LNCAP (cell line): Measurements from ENCODE around the gene DCLK2.

ENCODE experiments used
- TF ChIP-seq, protein P1 (sequence below): fragments of 450-650 bp; IDR thresholded peaks from 2 replicates; pipeline ENCODE4 v1.5.1; 2017; ENCODE audit warnings: mild to moderate bottlenecking

The DCLK2 gene

DNA sequence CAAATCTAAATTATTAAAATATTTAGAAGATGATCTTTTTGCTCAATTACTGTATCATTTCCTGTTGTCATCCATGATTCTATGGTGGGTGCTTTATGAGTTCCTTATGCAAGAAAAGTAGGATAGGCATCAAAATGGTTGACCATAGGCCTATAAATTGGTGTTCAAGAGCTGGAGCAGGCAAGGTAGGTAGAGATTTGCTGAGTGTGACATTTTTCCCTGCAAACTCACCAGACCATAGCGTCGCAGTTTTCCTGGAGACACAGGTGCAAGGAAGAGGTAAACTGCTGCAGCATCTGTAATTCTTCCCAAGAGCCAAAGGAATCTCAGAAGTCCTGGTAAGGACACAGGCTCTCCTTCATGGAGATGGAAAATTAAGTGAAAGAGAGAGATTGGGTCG is 33.7 kb upstream of the DCLK2 start:
- TF ChIP-seq, protein P1, sequence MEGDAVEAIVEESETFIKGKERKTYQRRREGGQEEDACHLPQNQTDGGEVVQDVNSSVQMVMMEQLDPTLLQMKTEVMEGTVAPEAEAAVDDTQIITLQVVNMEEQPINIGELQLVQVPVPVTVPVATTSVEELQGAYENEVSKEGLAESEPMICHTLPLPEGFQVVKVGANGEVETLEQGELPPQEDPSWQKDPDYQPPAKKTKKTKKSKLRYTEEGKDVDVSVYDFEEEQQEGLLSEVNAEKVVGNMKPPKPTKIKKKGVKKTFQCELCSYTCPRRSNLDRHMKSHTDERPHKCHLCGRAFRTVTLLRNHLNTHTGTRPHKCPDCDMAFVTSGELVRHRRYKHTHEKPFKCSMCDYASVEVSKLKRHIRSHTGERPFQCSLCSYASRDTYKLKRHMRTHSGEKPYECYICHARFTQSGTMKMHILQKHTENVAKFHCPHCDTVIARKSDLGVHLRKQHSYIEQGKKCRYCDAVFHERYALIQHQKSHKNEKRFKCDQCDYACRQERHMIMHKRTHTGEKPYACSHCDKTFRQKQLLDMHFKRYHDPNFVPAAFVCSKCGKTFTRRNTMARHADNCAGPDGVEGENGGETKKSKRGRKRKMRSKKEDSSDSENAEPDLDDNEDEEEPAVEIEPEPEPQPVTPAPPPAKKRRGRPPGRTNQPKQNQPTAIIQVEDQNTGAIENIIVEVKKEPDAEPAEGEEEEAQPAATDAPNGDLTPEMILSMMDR, result no peak

GRCh38 chr4:150045410-150045809 is 32.8 kb upstream of the DCLK2 start:
- TF ChIP-seq, protein P1, result no peak

GRCh38 chr4:150046728-150047217 is 31.5 kb upstream of the DCLK2 start:
- TF ChIP-seq, protein P1, result no peak

DNA sequence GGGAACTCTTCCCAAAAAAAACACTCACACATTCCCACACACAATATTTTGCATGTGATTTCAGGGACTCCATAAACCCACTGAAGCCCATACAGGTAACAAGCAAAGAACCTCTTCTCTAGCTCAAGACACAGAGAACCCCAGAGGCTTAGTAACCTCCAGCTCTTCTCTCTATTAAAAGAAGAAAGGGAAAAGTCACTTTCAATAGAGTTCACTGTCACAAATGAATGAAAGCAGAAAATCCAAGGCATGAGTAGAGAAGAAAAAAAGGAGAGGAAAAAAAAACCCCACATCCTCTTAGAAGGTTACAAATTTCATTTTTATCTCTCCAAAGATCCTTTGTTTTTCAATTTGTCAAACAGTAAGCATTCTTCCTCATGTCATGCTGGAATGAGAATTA is 30.7 kb upstream of the DCLK2 start:
- TF ChIP-seq, protein P1, result no peak

DNA sequence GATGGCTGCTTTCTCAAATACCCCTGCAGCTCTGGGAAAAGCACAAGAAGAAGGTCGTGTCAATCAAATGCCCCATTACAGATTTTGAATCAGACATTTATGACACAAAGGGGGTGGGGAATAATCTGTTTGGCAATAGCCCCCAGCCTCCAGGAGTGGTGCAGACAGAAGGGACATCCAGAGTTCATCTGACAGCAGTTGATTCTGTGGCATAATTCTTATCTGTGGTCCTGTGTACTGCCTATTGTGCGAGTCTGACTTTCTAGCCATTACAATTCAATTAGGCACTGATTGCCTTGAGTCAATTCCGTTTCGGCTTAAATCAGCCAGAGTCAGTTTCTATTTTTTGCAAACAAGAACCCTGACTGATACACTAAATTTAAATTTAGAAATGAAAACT is 28.6 kb upstream of the DCLK2 start:
- TF ChIP-seq, protein P1, result no peak

GRCh38 chr4:150050566-150050965 is 27.7 kb upstream of the DCLK2 start:
- TF ChIP-seq, protein P1, result no peak

- TF ChIP-seq, protein P1, result no peak
Measured at GRCh38 chr4:150051111-150051510, 27.1 kb upstream of the DCLK2 start.

DNA sequence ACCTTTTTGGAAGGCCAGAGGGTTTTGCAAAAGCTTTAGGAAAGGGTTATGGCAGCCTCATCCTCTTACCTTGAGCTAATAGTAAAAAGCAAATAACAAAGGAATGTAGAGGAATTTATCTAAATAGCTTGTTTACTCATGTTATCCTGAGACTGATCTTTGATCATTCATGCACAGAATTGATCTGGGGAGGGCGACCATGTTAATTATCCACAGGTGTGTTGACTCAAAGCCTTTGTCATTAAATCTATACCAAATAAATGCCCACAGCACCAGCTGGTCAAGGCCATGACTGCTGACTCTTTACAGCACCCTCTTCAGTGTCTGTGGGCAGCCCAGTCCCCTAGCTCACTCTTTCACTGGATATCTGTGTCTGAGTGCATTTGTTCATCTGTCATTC is 22.8 kb upstream of the DCLK2 start:
- TF ChIP-seq, protein P1, result no peak
